ENCODE measurements around the gene BCORL1. TPM values are rescaled to one million over a fixed set of nuclear protein-coding genes. Genes with fewer than 3 reads are reported as not detected.

Gene BCORL1
- total RNA-seq, 1 experiment from 2014 or later = 30.8 TPM

DNA sequence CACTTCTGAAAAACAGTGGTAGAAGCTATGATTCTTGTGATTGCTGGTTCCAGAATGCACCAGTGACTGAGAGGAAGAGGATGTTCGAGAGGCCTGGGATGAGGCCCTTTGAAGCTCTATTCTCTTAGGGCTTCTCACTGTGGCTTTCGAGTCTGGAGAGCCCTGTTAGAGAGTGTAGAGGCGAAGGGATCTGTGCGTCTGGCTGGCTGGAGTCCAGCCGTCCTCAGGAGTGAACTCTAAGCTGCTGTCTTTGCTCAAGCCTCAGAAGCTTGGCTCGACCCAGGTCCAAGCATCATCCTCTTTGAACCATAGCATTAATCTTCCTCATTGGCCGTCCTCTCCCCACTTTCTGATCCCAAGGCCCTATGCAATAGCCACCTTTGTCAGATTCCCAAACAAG, 76.2 kb downstream of the BCORL1 start:
- peaks cover 2 to 9% of the 10 kb centered on the region in 2 experiments; a peak in 3 of 4 replicates for H3K4me1 ChIP-seq (ENCODE audit: control insufficient read depth in 1 of 2, insufficient read depth in 2 of 2, low read length in 2 of 2)
- H3K9me2 ChIP-seq (ENCODE audit: insufficient read depth) = no peaks in the 10 kb centered on the region
- H3K9me3 ChIP-seq (ENCODE audit: control insufficient read depth in 1 of 2, insufficient read depth in 1 of 2, low read depth in 1 of 2, low read length in 2 of 2) = no peaks in the 10 kb centered on the region
- H3K4me2 ChIP-seq (ENCODE audit: low read length) = no peak overlapping the region
- no peaks in the 10 kb centered on the region for H3K27me3 ChIP-seq (ENCODE audit: insufficient read depth, low read length)
- no peak for TF ChIP-seq EZH2 (IDR thresholded peaks at IDR 0.05)
- TF ChIP-seq, protein P1, sequence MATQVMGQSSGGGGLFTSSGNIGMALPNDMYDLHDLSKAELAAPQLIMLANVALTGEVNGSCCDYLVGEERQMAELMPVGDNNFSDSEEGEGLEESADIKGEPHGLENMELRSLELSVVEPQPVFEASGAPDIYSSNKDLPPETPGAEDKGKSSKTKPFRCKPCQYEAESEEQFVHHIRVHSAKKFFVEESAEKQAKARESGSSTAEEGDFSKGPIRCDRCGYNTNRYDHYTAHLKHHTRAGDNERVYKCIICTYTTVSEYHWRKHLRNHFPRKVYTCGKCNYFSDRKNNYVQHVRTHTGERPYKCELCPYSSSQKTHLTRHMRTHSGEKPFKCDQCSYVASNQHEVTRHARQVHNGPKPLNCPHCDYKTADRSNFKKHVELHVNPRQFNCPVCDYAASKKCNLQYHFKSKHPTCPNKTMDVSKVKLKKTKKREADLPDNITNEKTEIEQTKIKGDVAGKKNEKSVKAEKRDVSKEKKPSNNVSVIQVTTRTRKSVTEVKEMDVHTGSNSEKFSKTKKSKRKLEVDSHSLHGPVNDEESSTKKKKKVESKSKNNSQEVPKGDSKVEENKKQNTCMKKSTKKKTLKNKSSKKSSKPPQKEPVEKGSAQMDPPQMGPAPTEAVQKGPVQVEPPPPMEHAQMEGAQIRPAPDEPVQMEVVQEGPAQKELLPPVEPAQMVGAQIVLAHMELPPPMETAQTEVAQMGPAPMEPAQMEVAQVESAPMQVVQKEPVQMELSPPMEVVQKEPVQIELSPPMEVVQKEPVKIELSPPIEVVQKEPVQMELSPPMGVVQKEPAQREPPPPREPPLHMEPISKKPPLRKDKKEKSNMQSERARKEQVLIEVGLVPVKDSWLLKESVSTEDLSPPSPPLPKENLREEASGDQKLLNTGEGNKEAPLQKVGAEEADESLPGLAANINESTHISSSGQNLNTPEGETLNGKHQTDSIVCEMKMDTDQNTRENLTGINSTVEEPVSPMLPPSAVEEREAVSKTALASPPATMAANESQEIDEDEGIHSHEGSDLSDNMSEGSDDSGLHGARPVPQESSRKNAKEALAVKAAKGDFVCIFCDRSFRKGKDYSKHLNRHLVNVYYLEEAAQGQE (IDR thresholded peaks at IDR 0.05; ENCODE audit: low read depth) = no peak
- no peak for TF ChIP-seq EZH2phosphoT487 (IDR thresholded peaks at IDR 0.05; ENCODE audit: borderline replicate concordance)
- TF ChIP-seq CBX3 (IDR thresholded peaks at IDR 0.05; ENCODE audit: low read depth) = no peak
- no peak for TF ChIP-seq YY1 (IDR thresholded peaks at IDR 0.05; ENCODE audit: extremely low read depth, insufficient replicate concordance, low read depth, low read length)
- no peak for TF ChIP-seq POLR2AphosphoS5 (IDR thresholded peaks at IDR 0.05; ENCODE audit: low read depth, low read length)
- no peak for TF ChIP-seq ZFX (IDR thresholded peaks at IDR 0.05)
- TF ChIP-seq, protein P2, sequence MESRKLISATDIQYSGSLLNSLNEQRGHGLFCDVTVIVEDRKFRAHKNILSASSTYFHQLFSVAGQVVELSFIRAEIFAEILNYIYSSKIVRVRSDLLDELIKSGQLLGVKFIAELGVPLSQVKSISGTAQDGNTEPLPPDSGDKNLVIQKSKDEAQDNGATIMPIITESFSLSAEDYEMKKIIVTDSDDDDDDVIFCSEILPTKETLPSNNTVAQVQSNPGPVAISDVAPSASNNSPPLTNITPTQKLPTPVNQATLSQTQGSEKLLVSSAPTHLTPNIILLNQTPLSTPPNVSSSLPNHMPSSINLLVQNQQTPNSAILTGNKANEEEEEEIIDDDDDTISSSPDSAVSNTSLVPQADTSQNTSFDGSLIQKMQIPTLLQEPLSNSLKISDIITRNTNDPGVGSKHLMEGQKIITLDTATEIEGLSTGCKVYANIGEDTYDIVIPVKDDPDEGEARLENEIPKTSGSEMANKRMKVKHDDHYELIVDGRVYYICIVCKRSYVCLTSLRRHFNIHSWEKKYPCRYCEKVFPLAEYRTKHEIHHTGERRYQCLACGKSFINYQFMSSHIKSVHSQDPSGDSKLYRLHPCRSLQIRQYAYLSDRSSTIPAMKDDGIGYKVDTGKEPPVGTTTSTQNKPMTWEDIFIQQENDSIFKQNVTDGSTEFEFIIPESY (IDR thresholded peaks at IDR 0.05; ENCODE audit: extremely low read depth, insufficient replicate concordance, low read length) = no peak
- TF ChIP-seq JUND (IDR thresholded peaks at IDR 0.05) = no peak
- TF ChIP-seq TCF7L2 (IDR thresholded peaks at IDR 0.05; ENCODE audit: borderline replicate concordance, extremely low read depth, insufficient read depth, insufficient read length) = no peak
- TF ChIP-seq CEBPB (IDR thresholded peaks at IDR 0.05; ENCODE audit: low read depth) = no peak
- no peak for TF ChIP-seq POLR2A (IDR thresholded peaks at IDR 0.05; ENCODE audit: borderline replicate concordance, extremely low read depth, insufficient read depth, insufficient read length)
- ChIA-PET POLR2A (no interaction called here), RAD21 (ENCODE audit: low non-redundant PET in 1 of 2, low total read pairs in 2 of 2, uncharacterized antibody in 2 of 2, unreplicated experiment in 2 of 2) (no interaction called here), CTCF (no interaction called here)
- H3K79me2 ChIP-seq (ENCODE audit: insufficient read depth, low read length) = no peaks in the 10 kb centered on the region
- ATAC-seq = no peak
- H2AFZ ChIP-seq (ENCODE audit: low read depth, low read length, poor library complexity, severe bottlenecking) = no peak overlapping the region
- no TSS peak for BruUV-seq (replicated peaks)
- H3K9ac ChIP-seq (ENCODE audit: low read length) = no peak overlapping the region
- DNase-seq (ENCODE audit: low read depth, low spot score) = no peak
- H3K36me3 ChIP-seq (ENCODE audit: control insufficient read depth in 1 of 2, insufficient read depth in 2 of 2, low read length in 2 of 2) = peaks cover 0 to 4% of the 10 kb centered on the region in 2 experiments; a peak in 2 of 4 replicates
- no peak overlapping the region for H3K4me3 ChIP-seq (replicated peaks in 1 of 2; ENCODE audit: low read depth in 1 of 2, low read length in 2 of 2)
- H4K20me1 ChIP-seq (ENCODE audit: insufficient read depth) = no peaks in the 10 kb centered on the region
- H3K27ac ChIP-seq (ENCODE audit: low read depth, low read length) = no peak overlapping the region
- intact Hi-C loops (cut with micrococcal nuclease) = no loop called here
